ENCODE results near the gene CAMK1D. TPM values are rescaled to one million over a fixed set of nuclear protein-coding genes. Genes with fewer than 3 reads are reported as not detected.
A peak's percentile ranks its signal among the peaks of the same experiment; 100 is the strongest.

The CAMK1D gene
- total RNA-seq, 1 experiment from 2014 or later: 6.3 TPM

DNA sequence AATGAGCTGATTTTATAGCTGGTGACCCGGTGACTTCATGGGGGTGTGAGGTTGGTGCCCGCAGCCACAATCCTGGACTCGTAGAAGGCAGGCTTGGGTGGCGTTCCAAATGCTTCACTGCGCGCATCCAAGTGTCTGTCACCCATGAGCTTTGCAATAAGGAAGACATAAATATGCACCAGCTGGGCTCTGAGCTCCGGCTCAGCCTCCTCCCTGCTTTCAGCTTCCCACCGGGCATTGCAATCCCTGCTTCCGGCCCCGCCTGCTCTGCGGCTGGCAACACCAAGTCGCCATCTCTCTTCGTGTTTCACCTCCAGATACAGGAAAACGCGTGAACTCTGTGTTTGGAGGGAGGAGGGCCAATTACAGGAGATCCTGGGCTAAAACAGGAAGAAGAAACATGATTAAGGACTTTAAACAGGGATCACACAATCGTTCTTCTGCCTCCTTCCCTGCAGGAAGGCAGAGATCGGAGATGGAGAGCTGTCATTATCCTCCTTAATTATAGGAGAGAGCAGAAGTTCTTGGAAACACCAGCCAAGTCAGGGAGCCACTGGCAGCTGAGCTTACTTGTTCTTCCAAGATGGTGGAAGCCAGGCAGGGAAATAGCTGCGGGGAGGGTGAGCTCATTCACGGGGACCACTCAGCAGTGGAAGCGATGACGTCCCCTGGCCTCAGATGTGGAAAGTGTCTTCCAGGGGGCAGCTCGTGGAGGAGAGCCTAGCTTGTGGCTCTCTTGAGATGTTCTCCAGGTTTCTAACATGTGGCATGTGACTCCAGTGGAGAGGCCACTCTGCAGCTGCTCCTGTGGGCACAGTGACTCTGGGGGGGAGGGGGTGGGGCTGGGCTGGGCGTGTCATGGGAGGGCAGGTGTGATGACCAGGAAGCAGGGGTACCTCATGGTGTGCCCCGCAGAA, 134.9 kb downstream of the CAMK1D start:
- Histone ChIP-seq H2AFZ (ENCODE audit: low read length) (no peak overlapping the region), H3K4ac (ENCODE audit: low read depth, low read length) (no peak overlapping the region), H3K4me2 (ENCODE audit: insufficient read depth, insufficient read length, low read length) (no peak overlapping the region), H4K20me1 (ENCODE audit: control insufficient read depth, insufficient read depth, insufficient read length) (no peaks in the 10 kb centered on the region), H3K79me1 (ENCODE audit: insufficient read depth, low read depth, low read length, poor library complexity, severe bottlenecking) (no peaks in the 10 kb centered on the region), H2BK20ac (ENCODE audit: low read depth, low read length, poor library complexity, severe bottlenecking) (no peak overlapping the region), H3K27ac (ENCODE audit: insufficient read length, low read depth, low read length) (no peak overlapping the region), H3K56ac (ENCODE audit: insufficient read length, low read depth, low read length) (no peak overlapping the region), H3K18ac (ENCODE audit: insufficient read length, low read depth, low read length) (no peak overlapping the region), H2BK15ac (ENCODE audit: low read depth, low read length) (peak overlapping the region; percentile 57; the same call in 1 of the 2 replicates), H3K27me3 (ENCODE audit: insufficient read depth, low read length) (no peaks in the 10 kb centered on the region), H2BK5ac (ENCODE audit: insufficient read length, low read length) (no peak overlapping the region), H3K4me1 (ENCODE audit: insufficient read depth, low read length) (peaks cover 5% of the 10 kb centered on the region; the same call in 1 of the 2 replicates), H2AK5ac (ENCODE audit: insufficient read length, low read length) (no peak overlapping the region), H3K14ac (ENCODE audit: insufficient read depth, low read length) (no peak overlapping the region), H3K23me2 (ENCODE audit: insufficient read length, low read depth, low read length, poor library complexity, severe bottlenecking) (no peaks in the 10 kb centered on the region), H3K79me2 (ENCODE audit: insufficient read depth, low read length) (no peaks in the 10 kb centered on the region), H3K9me3 (ENCODE audit: control insufficient read depth, low read depth, low read length) (no peaks in the 10 kb centered on the region), H2BK120ac (ENCODE audit: low read depth, low read length, poor library complexity, severe bottlenecking) (no peak overlapping the region), H4K8ac (replicated peaks; ENCODE audit: insufficient read length, low read depth, low read length) (no peak overlapping the region), H3K9ac (ENCODE audit: extremely low read depth, insufficient read length, low read length) (no peak overlapping the region), H4K5ac (ENCODE audit: insufficient read length, low read depth, low read length) (no peak overlapping the region), H2BK12ac (ENCODE audit: insufficient read length, low read depth, low read length) (no peak overlapping the region), H3T11ph (ENCODE audit: low read length) (no peak overlapping the region), H4K91ac (ENCODE audit: insufficient read length, low read depth, low read length) (no peak overlapping the region), H3K23ac (ENCODE audit: insufficient read length, low read depth, low read length) (no peak overlapping the region)
- Mint-ChIP-seq H3K4me3 (no peak overlapping the region), H3K36me3 (ENCODE audit: insufficient read depth in 1 of 3, low read depth in 3 of 3) (peaks cover 6 to 22% (median 7%) of the 10 kb centered on the region in 3 experiments), H3K27ac (peak overlapping the region in 2 of 3 experiments; percentile 3 to 23; a peak in 2 of 7 replicates), H3K4me1 (peaks cover 29 to 34% of the 10 kb centered on the region in 2 experiments), H3K9me3 (peaks cover 18% of the 10 kb centered on the region in 2 experiments), H3K27me3 (ENCODE audit: low read depth) (no peaks in the 10 kb centered on the region)
- TF ChIP-seq, protein P1, sequence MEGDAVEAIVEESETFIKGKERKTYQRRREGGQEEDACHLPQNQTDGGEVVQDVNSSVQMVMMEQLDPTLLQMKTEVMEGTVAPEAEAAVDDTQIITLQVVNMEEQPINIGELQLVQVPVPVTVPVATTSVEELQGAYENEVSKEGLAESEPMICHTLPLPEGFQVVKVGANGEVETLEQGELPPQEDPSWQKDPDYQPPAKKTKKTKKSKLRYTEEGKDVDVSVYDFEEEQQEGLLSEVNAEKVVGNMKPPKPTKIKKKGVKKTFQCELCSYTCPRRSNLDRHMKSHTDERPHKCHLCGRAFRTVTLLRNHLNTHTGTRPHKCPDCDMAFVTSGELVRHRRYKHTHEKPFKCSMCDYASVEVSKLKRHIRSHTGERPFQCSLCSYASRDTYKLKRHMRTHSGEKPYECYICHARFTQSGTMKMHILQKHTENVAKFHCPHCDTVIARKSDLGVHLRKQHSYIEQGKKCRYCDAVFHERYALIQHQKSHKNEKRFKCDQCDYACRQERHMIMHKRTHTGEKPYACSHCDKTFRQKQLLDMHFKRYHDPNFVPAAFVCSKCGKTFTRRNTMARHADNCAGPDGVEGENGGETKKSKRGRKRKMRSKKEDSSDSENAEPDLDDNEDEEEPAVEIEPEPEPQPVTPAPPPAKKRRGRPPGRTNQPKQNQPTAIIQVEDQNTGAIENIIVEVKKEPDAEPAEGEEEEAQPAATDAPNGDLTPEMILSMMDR (conservative IDR thresholded peaks at IDR 0.05): no peak
- WGBS (ENCODE audit: extremely low coverage, insufficient read length, low lambda C conversion rate): no CpG with 5 or more reads among the region's 24 CpGs
- no peak for DNase-seq

Measured in H9 (cell line).